ENCODE measurements around the gene ALAS1.

DNA sequence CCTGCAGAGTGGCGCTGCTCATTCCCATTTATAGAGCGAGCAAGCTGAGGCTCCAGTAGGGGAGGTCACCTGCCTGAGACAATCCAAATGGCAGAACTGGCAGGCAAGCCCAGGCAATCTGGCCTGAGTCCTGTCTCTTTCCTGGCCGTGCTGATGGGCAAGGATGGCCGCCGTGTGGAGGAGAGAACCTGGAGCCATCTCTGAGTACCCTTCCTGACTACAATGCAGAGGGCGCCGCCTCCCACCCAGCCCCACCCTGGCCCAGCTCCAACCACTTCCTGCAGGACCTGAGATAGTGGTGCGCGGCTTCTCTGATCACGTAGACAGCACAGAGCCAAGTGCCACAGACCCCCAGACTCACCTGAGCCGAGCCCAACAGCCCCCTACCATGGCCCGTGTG lies 20.5 kb downstream of the ALAS1 start:
- no peak for TF ChIP-seq GPN1 (CRISPR knock-in tag; IDR thresholded peaks at IDR 0.05; ENCODE audit: borderline replicate concordance)
- TF ChIP-seq, protein P1, sequence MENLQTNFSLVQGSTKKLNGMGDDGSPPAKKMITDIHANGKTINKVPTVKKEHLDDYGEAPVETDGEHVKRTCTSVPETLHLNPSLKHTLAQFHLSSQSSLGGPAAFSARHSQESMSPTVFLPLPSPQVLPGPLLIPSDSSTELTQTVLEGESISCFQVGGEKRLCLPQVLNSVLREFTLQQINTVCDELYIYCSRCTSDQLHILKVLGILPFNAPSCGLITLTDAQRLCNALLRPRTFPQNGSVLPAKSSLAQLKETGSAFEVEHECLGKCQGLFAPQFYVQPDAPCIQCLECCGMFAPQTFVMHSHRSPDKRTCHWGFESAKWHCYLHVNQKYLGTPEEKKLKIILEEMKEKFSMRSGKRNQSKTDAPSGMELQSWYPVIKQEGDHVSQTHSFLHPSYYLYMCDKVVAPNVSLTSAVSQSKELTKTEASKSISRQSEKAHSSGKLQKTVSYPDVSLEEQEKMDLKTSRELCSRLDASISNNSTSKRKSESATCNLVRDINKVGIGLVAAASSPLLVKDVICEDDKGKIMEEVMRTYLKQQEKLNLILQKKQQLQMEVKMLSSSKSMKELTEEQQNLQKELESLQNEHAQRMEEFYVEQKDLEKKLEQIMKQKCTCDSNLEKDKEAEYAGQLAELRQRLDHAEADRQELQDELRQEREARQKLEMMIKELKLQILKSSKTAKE (CRISPR knock-in tag; IDR thresholded peaks at IDR 0.05; ENCODE audit: borderline replicate concordance): no peak
- TF ChIP-seq POLR2A (IDR thresholded peaks at IDR 0.05; ENCODE audit: insufficient read depth in 1 of 2, low read depth in 2 of 2, low read length in 2 of 2): no peak

Data from HepG2 (cell line).